NCI-H748 treated with DMSO at 0.1 percent for 48 hours (cell line): ENCODE results near the gene PCDHGA4.
"Not testable (repeated sequence)": the region's sequence is repeated elsewhere in the genome, so short reads cannot be mapped to it uniquely, and the experiment has no call there.

ENCODE experiments used
- DNase-seq: peaks from one replicate; lab custom pipeline; 2025; lab: John Stamatoyannopoulos, UW

PCDHGA4 gene

GRCh38 chr5:141354900-141355469 lies at the start of gene PCDHGA4:
TSS of gene PCDHGA4 (plus strand) at chr5:141355021. CDS start at chr5:141355108, 87 bp downstream.
- DNase-seq: no peak

DNA sequence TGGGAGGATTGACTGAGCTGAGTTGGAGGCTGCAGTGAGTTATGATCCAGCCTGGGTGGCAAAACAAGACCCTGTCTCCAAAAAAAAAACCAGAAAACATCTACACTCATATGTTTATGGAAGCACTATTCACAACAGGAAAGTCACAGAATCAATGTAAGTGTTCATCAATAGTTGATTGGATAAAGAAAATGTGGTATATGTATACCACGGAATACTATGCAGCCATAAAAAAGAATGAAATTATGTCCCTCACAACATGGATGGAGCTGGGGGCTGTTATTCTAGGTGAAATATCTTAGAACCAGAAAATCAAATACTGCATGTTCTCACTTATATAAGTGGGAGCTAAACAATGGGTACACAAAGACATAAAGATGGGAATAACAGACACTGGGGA lies 48.2 kb upstream of the PCDHGA4 start:
- DNase-seq: no peak

DNA sequence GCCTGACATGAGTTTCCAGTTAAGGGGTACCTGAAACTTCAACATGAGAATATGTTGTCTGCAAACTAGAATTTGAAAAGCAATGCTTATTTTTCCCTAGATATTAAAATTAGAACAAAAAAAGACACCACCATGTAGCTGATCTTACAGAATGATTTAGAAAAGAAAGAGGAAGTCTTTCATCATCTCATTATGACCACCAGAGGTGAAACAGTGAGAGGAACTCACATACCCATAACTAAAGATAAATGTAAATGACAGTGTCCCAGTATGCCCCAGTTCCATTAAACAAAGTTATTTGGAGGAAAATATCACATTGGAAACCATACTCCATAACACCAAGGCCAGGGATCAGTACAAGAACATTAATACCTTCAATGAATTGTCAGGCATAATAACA lies 41.1 kb upstream of the PCDHGA4 start:
- DNase-seq: no peak

DNA sequence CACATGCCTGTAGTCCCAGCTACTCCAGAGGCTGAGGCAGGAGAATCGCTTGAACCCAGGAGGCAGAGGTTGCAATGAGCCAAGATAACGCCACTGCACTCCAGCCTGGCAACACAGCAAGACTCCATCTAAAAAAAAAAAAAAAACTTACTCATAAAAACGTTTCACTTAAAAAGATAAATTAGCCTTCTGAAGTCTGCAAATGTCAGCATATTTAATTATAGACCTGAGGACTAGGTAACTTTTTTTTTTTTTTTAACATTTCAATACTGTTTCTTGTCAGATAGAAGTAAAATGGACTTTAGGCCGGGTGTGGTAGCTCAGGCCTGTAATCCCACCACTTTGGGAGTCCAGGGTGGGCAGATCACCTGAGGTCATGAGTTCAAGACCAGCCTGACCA lies 37.9 kb upstream of the PCDHGA4 start:
- DNase-seq: not testable (repeated sequence)

GRCh38 chr5:141319202-141319601 lies 35.6 kb upstream of the PCDHGA4 start:
- no peak for DNase-seq

DNA sequence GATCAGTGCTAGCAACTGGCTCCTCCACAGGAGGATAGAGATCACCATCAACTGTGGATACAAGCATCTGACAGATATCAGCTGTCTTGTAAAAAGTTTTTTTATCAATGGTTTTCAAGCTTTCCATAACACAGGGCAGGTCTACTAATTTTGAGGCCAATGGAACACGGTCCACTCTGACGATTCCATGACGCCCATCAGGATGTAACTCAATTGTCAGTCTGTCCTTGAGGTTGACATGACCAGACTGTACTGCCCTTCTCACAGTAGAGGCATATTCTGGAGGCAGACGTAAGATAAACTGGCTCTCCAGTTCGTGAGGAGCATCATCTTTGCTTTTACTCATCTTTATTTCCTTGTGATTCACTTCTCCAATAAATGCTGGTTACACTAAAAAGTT lies 35.1 kb upstream of the PCDHGA4 start:
- DNase-seq: no peak

DNA sequence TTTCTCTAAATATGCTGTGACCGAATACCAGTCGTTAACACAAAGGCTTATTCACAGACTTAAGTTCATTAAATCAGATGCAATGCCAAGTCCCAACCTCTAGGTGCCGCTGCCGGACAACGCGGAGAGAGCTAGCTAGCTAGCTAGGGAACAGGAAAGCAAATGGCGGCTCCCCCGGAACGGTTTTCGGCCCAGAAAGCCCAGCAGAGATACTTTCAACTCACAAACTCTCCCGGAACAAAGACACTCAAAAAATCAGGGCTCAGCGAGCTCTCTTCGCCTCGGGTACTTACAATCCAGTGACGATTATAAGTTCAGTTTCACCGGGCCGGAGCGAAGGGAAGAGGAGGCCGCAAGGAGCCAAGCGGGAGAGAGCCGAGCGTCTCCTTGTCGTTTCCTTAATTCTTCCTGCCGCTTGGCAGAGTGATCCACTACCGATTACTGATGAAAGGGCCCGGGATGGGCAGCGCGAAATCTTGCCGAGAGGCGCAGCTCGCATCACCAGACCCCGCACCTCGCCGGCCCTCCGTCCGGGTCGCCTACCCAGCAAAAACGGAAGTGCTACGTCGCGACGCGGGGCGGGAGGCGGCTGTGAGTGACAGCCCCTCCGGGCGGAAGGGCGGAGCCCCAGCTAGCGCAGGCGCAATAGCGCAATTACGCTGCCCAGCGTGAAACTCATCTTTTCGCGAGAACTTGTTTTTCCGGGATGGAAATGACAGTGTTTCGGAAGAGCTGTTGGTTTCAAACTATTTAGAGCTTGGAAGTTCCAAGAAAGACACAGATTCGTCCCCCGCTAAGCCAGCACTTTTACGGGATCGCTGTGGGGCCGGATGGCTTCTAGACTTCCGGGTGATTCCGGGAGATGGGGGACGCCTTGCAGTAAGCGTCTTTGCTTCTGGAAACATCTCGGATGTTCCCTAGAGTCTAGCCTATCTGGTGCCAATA lies 34.3 kb upstream of the PCDHGA4 start, which contains the start of gene TAF7:
TSS of gene TAF7 (minus strand) at position 560 of the 945 bp plus-strand sequence. CDS start 740 bp downstream, outside the sequence.
- peak; percentile 87 for DNase-seq

DNA sequence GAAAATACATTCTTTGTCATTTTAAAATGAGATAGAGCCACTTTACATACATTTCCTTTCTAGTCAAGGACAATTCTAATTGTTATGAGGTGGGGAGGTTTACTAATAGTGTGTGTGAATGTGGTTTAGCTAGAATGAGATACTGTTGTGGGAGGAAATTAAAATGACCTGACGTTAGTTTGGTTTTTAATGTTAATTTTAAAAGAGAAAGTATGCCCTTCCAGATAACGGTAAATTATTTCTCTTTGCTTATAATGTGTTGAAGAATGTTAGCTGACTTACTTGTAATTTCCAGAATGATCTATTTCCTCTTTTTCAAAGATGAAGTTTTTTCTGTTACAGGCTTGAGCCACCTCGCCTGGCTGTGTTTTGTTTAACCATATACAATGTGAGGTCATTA lies 32.6 kb upstream of the PCDHGA4 start:
- no peak for DNase-seq

DNA sequence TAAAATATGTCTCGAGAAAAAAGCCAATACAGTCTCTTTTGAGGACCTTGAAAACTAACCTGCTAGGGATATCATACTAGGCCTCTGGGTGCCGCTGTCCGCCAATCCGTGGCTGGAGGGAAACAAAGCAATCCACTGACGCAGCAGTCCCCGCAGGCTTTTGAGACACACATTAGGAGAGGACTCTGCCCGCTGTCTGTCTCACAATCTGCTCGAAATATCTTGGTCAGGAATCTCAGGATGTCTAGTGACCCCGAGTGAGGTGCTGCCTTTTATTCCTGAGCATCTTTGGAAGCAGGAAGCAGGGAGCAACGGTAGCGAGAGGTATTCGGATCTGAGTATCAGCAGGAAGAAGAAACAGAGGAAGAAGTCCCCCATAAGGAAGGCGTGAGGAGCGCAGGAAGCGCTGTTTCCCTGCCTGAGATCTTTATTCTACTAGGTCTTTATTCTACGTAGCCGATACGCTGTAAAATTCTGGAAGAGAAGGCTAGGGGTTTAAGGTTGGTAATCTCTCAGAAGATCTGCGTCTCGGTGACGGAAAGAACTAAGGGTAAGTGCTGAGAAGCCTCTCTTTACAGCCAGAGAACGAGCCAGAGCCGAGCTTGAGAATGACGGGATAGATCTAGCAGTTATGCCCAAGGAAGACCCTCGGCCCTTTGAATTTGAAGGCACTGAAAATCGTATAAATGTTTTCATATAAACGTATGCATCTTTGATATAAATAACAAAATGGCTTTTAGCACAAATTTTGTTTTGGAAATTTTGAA lies 28.6 kb upstream of the PCDHGA4 start:
- peak; percentile 86 for DNase-seq

DNA sequence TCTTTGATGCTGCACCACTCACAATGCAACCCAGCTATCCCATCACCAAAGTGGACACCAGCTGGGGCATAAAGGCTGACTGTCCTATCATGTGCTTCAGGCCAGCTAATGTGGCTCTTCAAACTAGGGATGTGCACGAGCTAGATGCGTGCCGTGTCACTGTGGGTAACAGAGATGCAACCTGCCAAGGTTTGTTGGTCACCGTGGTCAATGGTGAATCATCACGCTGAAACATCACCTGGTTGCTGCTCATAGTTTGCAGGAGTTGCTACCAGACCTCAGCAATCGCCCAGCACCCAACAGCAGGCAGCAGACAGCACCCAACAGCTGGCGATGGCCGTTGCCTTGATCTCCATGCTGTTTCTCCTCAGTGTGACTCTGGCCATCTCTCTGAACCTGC lies 26.6 kb upstream of the PCDHGA4 start:
- DNase-seq: no peak

- no peak for DNase-seq
These were observed 24.3 kb upstream of the PCDHGA4 start, which contains the start of gene PCDHGA1 for GRCh38 chr5:141330299-141331080. TSS of gene PCDHGA1 (plus strand) at chr5:141330514.

GRCh38 chr5:141332571-141332970 lies 22.2 kb upstream of the PCDHGA4 start:
- DNase-seq: not testable (repeated sequence)

- no peak for DNase-seq
These were observed 16.1 kb upstream of the PCDHGA4 start, which contains the start of gene PCDHGA2 for GRCh38 chr5:141338538-141339306. TSS of gene PCDHGA2 (plus strand) at chr5:141338760.

DNA sequence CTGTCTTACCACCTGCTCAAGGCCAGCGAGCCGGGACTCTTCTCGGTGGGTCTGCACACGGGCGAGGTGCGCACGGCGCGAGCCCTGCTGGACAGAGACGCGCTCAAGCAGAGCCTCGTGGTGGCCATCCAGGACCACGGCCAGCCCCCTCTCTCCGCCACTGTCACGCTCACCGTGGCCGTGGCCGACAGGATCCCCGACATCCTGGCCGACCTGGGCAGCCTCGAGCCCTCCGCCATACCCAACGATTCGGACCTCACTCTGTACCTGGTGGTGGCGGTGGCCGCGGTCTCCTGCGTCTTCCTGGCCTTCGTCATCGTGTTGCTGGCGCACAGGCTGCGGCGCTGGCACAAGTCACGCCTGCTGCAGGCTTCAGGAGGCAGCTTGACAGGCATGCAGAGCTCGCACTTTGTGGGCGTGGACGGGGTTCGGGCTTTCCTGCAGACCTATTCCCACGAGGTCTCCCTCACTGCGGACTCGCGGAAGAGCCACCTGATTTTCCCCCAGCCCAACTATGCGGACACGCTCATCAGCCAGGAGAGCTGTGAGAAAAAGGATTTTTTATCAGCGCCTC lies 14.0 kb upstream of the PCDHGA4 start:
- not testable (repeated sequence) for DNase-seq

DNA sequence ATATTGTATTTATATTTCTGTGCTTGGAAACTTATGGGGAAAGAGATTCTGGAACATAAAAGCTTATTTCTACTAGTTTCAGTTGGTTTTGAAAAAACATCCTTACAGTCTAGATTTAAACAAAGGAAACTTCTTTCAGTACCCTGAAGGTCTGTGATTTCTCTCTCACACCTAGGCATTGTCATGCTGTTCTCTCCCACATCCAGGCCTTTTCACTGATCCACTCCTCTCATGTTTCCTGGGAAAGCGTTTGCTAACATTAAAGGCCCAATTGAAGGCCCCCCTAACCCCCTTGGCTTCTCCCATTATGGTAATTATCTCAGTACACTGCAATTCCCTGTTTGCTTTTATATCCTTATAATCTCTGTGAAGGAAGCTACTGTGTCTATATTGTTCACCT lies 12.0 kb upstream of the PCDHGA4 start:
- DNase-seq: no peak

DNA sequence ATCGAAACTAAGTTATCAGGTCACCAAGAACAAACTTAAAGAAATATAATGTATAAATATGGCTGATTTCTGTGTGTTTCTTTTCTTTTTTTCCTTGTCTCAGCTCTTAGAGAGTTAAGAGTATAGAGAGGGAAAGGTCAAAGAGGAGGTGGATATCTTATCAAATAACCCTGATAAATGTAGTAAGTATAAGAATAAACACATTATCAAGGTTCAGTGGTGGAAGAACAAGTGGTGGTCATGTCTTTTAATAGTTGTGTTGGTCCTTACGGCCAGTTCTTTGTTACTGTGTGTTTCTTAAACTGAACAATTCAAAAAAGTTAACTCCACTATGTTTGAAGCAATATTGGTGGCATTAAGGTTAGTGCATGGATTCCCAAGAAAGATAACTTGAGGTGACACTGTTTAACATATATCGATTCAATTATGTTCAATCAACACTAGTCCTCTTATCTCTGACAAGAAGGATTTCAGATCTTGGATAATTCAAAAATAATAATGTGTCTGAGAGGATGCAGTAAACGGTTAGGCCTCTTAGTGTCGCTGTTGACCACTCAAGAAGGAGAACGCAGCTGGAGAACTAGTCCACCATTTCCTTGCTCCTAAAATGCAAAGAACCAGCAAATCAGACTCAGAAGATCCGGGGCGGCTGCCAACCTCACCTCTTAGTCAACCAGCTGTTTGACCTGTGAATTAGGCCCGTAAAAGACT lies 11.4 kb upstream of the PCDHGA4 start, which contains the start of gene PCDHGA3:
TSS of gene PCDHGA3 (plus strand) at position 588 of the 711 bp plus-strand sequence. CDS start 205 bp downstream, outside the sequence.
- no peak for DNase-seq

- no peak for DNase-seq
These were observed 10.8 kb upstream of the PCDHGA4 start for GRCh38 chr5:141343953-141344463.

GRCh38 chr5:141345327-141345726 lies 9.5 kb upstream of the PCDHGA4 start:
- no peak for DNase-seq

DNA sequence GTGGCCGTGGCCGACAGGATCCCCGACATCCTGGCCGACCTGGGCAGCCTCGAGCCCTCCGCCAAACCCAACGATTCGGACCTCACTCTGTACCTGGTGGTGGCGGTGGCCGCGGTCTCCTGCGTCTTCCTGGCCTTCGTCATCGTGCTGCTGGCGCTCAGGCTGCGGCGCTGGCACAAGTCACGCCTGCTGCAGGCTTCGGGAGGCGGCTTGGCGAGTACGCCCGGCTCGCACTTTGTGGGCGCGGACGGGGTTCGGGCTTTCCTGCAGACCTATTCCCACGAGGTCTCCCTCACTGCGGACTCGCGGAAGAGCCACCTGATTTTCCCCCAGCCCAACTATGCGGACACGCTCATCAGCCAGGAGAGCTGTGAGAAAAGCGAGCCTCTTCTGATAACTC lies 8.8 kb upstream of the PCDHGA4 start:
- DNase-seq: not testable (repeated sequence)
